PC-3 (cell line): ENCODE results near the gene CHCHD10. TPM values are rescaled to one million over a fixed set of nuclear protein-coding genes. Genes with fewer than 3 reads are reported as not detected.

Source experiments
- ATAC-seq: fragments of 200-7000 bp; cut with Tn5 transposase; 2 replicates; pipeline ENCODE4 v1.9.1; 2020; ENCODE audit warnings: mild to moderate bottlenecking, moderate library complexity
- BruUV-seq: library from RNA; stranded (reverse); fragments of 400-500 nt; replicated peaks from 2 replicates; lab custom pipeline; 2021; lab: Mats Ljungman, UMichigan
- CTCF ChIA-PET: fragments of 300-600 bp; sonication (Branson Sonifier 250); formaldehyde crosslinking; loops from one replicate; lab custom pipeline; 2022; ENCODE audit warnings: antibody characterized with exemption; lab: Charles Lee
- POLR2A ChIA-PET: fragments of 300-600 bp; sonication (Branson Sonifier 250); formaldehyde crosslinking; loops from one replicate; lab custom pipeline; 2022; ENCODE audit warnings: antibody characterized with exemption; ENCODE audit not compliant: unreplicated experiment; lab: Charles Lee
- DNase-seq: peaks from one replicate; pipeline ENCODE4 v3.0.0-alpha.2; 2015
- H2AFZ ChIP-seq: fragments of 300-600 bp; sonication (generic); 2 replicates; pipeline ENCODE4 v1.6.0; 2016; ENCODE audit warnings: antibody characterized with exemption, low read length
- H3F3A ChIP-seq: fragments of 300-600 bp; sonication (generic); one replicate; pipeline ENCODE4 v1.6.0; 2017; ENCODE audit warnings: antibody characterized with exemption, low read length, control low read depth, mild to moderate bottlenecking; ENCODE audit not compliant: unreplicated experiment
- H3K27ac ChIP-seq: fragments of 300-600 bp; sonication (generic); 2 replicates; pipeline ENCODE4 v1.5.1; 2016; ENCODE audit warnings: mild to moderate bottlenecking, low read length
- H3K27me3 ChIP-seq: fragments of 300-600 bp; sonication (generic); 2 replicates; pipeline ENCODE4 v1.6.1; 2016; ENCODE audit warnings: low read length, mixed read lengths
- H3K36me3 ChIP-seq: fragments of 300-600 bp; sonication (generic); 2 replicates; pipeline ENCODE4 v1.6.1; 2016; ENCODE audit warnings: low read depth, mixed run types, low read length, mixed read lengths
- H3K4me1 ChIP-seq: fragments of 300-600 bp; sonication (generic); 2 replicates; pipeline ENCODE4 v1.5.1; 2016; ENCODE audit warnings: low read length; ENCODE audit not compliant: insufficient read depth
- H3K4me2 ChIP-seq: fragments of 300-600 bp; sonication (generic); 2 replicates; pipeline ENCODE4 v1.6.0; 2016; ENCODE audit warnings: low read length
- H3K4me3 ChIP-seq: fragments of 300-600 bp; sonication (generic); 2 replicates; pipeline ENCODE4 v1.5.1; 2016; ENCODE audit warnings: mild to moderate bottlenecking, low read length, mixed read lengths
- H3K79me2 ChIP-seq: fragments of 300-600 bp; sonication (generic); 2 replicates; pipeline ENCODE4 v1.6.1; 2017; ENCODE audit warnings: low read length, mixed read lengths
- H3K9ac ChIP-seq: fragments of 300-600 bp; sonication (generic); 2 replicates; pipeline ENCODE4 v1.6.0; 2016; ENCODE audit warnings: mild to moderate bottlenecking, low read length
- H3K9me2 ChIP-seq: fragments of 300-600 bp; sonication (generic); replicated peaks from 2 replicates; pipeline ENCODE4 v1.6.1; 2016; ENCODE audit warnings: mixed run types, low read length, mixed read lengths
- H3K9me3 ChIP-seq: fragments of 300-600 bp; sonication (generic); 2 replicates; pipeline ENCODE4 v1.6.1; 2016; ENCODE audit warnings: low read length, mixed read lengths
- H4K20me1 ChIP-seq: fragments of 300-600 bp; sonication (generic); 2 replicates; pipeline ENCODE4 v1.6.1; 2016; ENCODE audit warnings: low read length, mixed read lengths
- EZH2 ChIP-seq: fragments of 300-600 bp; sonication (generic); IDR thresholded peaks from one replicate; pipeline ENCODE4 v1.6.1; 2017; ENCODE audit warnings: antibody characterized with exemption, mild to moderate bottlenecking, low read length; ENCODE audit not compliant: unreplicated experiment
- EZH2phosphoT487 ChIP-seq: fragments of 300-600 bp; sonication (generic); IDR thresholded peaks from 2 replicates; pipeline ENCODE4 v1.6.1; 2018; ENCODE audit warnings: mild to moderate bottlenecking, antibody characterized with exemption, low read length, borderline replicate concordance
- intact Hi-C: fragments of 100-400 bp; cut with micrococcal nuclease; formaldehyde crosslinking; loops from 2 replicates; pipeline ENCODE4 v1.9.0; 2023
- total RNA-seq: library from RNA; depleted of rRNA; stranded (reverse); fragments of >200 nt; gene quantifications from 2 replicates; pipeline ENCODE4 v1.2.3, GENCODE V29; 2014
- TF ChIP-seq, protein P1 (sequence below): fragments of 300-600 bp; sonication (generic); conservative IDR thresholded peaks from 2 replicates; pipeline ENCODE4 v1.5.1; 2017; ENCODE audit warnings: antibody characterized with exemption, low read depth, mild to moderate bottlenecking, low read length

The CHCHD10 gene
- total RNA-seq, 1 experiment from 2014 or later = 98.1 TPM

- Histone ChIP-seq H3K4me2 (no peak overlapping the region), H3K9me2 (no peaks in the 10 kb centered on the region), H3K9me3 (no peaks in the 10 kb centered on the region), H2AFZ (no peak overlapping the region), H3F3A (no peaks in the 10 kb centered on the region), H3K79me2 (no peaks in the 10 kb centered on the region), H3K36me3 (no peaks in the 10 kb centered on the region), H3K27me3 (no peaks in the 10 kb centered on the region), H4K20me1 (no peaks in the 10 kb centered on the region), H3K4me1 (no peaks in the 10 kb centered on the region), H3K9ac (no peak overlapping the region), H3K27ac (no peak overlapping the region), H3K4me3 (no peak overlapping the region)
- CTCF ChIA-PET = no interaction called here
- BruUV-seq = no TSS peak
- ATAC-seq (no peak), DNase-seq (no peak)
- POLR2A ChIA-PET = no interaction called here
- intact Hi-C loops = no loop called here
- TF ChIP-seq, protein P1, sequence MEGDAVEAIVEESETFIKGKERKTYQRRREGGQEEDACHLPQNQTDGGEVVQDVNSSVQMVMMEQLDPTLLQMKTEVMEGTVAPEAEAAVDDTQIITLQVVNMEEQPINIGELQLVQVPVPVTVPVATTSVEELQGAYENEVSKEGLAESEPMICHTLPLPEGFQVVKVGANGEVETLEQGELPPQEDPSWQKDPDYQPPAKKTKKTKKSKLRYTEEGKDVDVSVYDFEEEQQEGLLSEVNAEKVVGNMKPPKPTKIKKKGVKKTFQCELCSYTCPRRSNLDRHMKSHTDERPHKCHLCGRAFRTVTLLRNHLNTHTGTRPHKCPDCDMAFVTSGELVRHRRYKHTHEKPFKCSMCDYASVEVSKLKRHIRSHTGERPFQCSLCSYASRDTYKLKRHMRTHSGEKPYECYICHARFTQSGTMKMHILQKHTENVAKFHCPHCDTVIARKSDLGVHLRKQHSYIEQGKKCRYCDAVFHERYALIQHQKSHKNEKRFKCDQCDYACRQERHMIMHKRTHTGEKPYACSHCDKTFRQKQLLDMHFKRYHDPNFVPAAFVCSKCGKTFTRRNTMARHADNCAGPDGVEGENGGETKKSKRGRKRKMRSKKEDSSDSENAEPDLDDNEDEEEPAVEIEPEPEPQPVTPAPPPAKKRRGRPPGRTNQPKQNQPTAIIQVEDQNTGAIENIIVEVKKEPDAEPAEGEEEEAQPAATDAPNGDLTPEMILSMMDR = no peak
- no peak for TF ChIP-seq EZH2phosphoT487
- no peak for TF ChIP-seq EZH2
These were observed 45.0 kb downstream of the CHCHD10 start for GRCh38 chr22:23722724-23723123.

DNA sequence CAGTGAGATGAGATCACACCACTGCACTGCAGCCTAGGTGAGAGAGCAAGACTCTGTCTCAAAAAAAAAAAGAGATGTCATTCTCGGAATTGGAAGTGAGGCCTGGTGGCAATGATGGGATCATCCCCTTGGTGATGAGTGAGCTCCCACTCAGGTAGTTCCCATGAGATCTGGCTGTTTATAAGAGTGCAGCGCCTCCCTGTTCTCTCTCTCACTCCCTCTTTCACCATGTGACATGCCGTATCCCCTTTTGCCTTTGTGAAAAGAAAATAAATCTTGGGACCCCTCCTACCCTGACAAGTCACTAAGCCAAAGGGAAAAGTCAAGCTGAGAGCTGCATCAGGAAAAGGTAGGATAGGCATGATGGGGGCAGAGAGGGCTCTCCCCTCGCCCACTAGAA, 45.6 kb downstream of the CHCHD10 start:
- Histone ChIP-seq H3K4me3 (no peak overlapping the region), H3K27me3 (no peaks in the 10 kb centered on the region), H3K79me2 (no peaks in the 10 kb centered on the region; the same call in 1 of the 2 replicates), H3K9me3 (no peaks in the 10 kb centered on the region), H2AFZ (no peak overlapping the region), H4K20me1 (no peaks in the 10 kb centered on the region), H3K36me3 (no peaks in the 10 kb centered on the region), H3K4me1 (no peaks in the 10 kb centered on the region), H3K27ac (no peak overlapping the region), H3K9ac (no peak overlapping the region), H3F3A (no peaks in the 10 kb centered on the region), H3K9me2 (no peaks in the 10 kb centered on the region), H3K4me2 (no peak overlapping the region)
- BruUV-seq = no TSS peak
- CTCF ChIA-PET = no interaction called here
- intact Hi-C loops = no loop called here
- TF ChIP-seq EZH2 (no peak), EZH2phosphoT487 (no peak)
- TF ChIP-seq, protein P1 = no peak
- POLR2A ChIA-PET = no interaction called here
- ATAC-seq (no peak), DNase-seq (no peak)

GRCh38 chr22:23720855-23721254, 46.9 kb downstream of the CHCHD10 start:
- POLR2A ChIA-PET = no interaction called here
- no peak for DNase-seq
- no peaks in the 10 kb centered on the region for H3K36me3 ChIP-seq
- H3K9ac ChIP-seq = no peak overlapping the region
- CTCF ChIA-PET = interaction anchor here (0.7 kb wide), 1 partner anchor 1211 kb away, joined by 3 read pairs; no protein-coding TSS in a partner anchor
- intact Hi-C loops = no loop called here
- ATAC-seq = no peak
- no peak overlapping the region for H3K4me3 ChIP-seq
- no peaks in the 10 kb centered on the region for H3K9me3 ChIP-seq
- no peak overlapping the region for H3K4me2 ChIP-seq
- H3K9me2 ChIP-seq = no peaks in the 10 kb centered on the region
- no peak overlapping the region for H3K27ac ChIP-seq
- H3K27me3 ChIP-seq = no peaks in the 10 kb centered on the region
- H4K20me1 ChIP-seq = no peaks in the 10 kb centered on the region
- no peaks in the 10 kb centered on the region; the same call in 1 of the 2 replicates for H3K4me1 ChIP-seq
- no peaks in the 10 kb centered on the region for H3F3A ChIP-seq
- TF ChIP-seq, protein P1 = no peak
- TF ChIP-seq EZH2phosphoT487 (no peak), EZH2 (no peak)
- no peak overlapping the region for H2AFZ ChIP-seq
- H3K79me2 ChIP-seq = peaks cover 13% of the 10 kb centered on the region
- no TSS peak for BruUV-seq
